ENCODE measurements around the gene ADGRB2.

DNA sequence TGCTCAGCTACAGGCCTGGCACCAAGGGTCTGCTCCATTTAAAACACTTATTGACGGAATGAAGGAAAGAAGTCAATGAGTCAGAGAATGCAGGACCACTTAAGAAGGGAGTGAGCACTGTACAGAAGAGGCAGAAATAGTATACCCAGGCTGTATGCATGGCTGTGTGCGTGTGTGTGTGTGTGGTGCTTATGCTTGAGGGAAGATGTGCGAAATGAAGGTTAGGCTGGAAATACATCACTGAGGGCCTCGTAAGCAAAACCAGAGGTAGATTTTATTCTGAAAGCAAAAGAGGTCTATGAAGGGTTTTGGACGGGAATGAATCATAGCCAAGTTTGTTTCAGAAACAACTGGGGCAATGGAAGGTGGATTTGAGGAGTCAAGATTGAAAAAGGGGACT is 9.7 kb upstream of the ADGRB2 start:
- TF ChIP-seq EZH2 (IDR thresholded peaks at IDR 0.05; ENCODE audit: low read length, missing control alignments) = no peak
- TF ChIP-seq, protein P1, sequence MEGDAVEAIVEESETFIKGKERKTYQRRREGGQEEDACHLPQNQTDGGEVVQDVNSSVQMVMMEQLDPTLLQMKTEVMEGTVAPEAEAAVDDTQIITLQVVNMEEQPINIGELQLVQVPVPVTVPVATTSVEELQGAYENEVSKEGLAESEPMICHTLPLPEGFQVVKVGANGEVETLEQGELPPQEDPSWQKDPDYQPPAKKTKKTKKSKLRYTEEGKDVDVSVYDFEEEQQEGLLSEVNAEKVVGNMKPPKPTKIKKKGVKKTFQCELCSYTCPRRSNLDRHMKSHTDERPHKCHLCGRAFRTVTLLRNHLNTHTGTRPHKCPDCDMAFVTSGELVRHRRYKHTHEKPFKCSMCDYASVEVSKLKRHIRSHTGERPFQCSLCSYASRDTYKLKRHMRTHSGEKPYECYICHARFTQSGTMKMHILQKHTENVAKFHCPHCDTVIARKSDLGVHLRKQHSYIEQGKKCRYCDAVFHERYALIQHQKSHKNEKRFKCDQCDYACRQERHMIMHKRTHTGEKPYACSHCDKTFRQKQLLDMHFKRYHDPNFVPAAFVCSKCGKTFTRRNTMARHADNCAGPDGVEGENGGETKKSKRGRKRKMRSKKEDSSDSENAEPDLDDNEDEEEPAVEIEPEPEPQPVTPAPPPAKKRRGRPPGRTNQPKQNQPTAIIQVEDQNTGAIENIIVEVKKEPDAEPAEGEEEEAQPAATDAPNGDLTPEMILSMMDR (conservative IDR thresholded peaks at IDR 0.05 in 1 of 2, IDR thresholded peaks at IDR 0.05 in 1 of 2; ENCODE audit: low read depth in 1 of 2, low read length in 2 of 2) = no peak
